Spleen (tissue), 13 donors: ENCODE results near the gene NACAD. TPM values are rescaled to one million over a fixed set of nuclear protein-coding genes. Genes with fewer than 3 reads are reported as not detected.

Source experiments
- DNase-seq: peaks from one replicate; pipeline ENCODE4 v3.0.0-alpha.2; 2020
- H3K27ac ChIP-seq, 8 donors: fragments of 200-600 bp; sonication (generic) in 7 of 8; 1 replicate in 4 of 8; 2 replicates in 4 of 8; pipeline versions ENCODE4 v1.5.0 to v1.8.0; 2016 to 2021; ENCODE audit warnings: inconsistent platforms in 4 of 8, mild to moderate bottlenecking in 4 of 8, moderate library complexity in 1 of 8
- H3K27me3 ChIP-seq, 7 donors: fragments of 200-600 bp; sonication (generic) in 6 of 7; replicated peaks in 1 of 7; 1 replicate in 4 of 7; 2 replicates in 3 of 7; pipeline versions ENCODE4 v1.5.0 to v1.8.0; 2016 to 2021; ENCODE audit warnings: inconsistent platforms in 3 of 7, mild to moderate bottlenecking in 1 of 7
- H3K36me3 ChIP-seq, 6 donors: fragments of 200-600 bp; sonication (generic) in 5 of 6; 1 replicate in 4 of 6; 2 replicates in 2 of 6; pipeline versions ENCODE4 v1.5.0 to v1.8.0; 2016 to 2021; ENCODE audit warnings: inconsistent platforms in 2 of 6
- H3K4me1 ChIP-seq, 6 donors: fragments of 200-600 bp; sonication (generic) in 5 of 6; 1 replicate in 3 of 6; 2 replicates in 3 of 6; pipeline versions ENCODE4 v1.5.0 to v1.8.0; 2016 to 2021; ENCODE audit warnings: inconsistent platforms in 3 of 6
- H3K4me3 ChIP-seq, 8 donors: fragments of 200-600 bp; sonication (generic) in 7 of 8; 1 replicate in 4 of 8; 2 replicates in 4 of 8; pipeline versions ENCODE4 v1.5.0 to v1.8.0; 2016 to 2021; ENCODE audit warnings: inconsistent platforms in 4 of 8, mild to moderate bottlenecking in 4 of 8, moderate library complexity in 2 of 8
- H3K9me3 ChIP-seq, 8 donors: fragments of 200-600 bp; sonication (generic) in 7 of 8; 1 replicate in 4 of 8; 2 replicates in 4 of 8; pipeline versions ENCODE4 v1.5.0 to v1.8.0; 2016 to 2021; ENCODE audit warnings: inconsistent platforms in 4 of 8
- POLR2A ChIP-seq, 3 donors: fragments of 450-650 bp; IDR thresholded peaks; one replicate each; pipeline ENCODE4 v1.5.1; 2017; ENCODE audit warnings: antibody characterized with exemption in 3 of 3, mild to moderate bottlenecking in 1 of 3
- POLR2AphosphoS5 ChIP-seq, 3 donors: sonication (generic); formaldehyde crosslinking; IDR thresholded peaks; one replicate each; pipeline ENCODE4 v1.5.1; 2017; ENCODE audit warnings: antibody characterized with exemption in 3 of 3
- WGBS, 5 donors: extraction: QIAGEN DNeasy Blood & Tissue Kit in 3 of 5; methylation state at CpG; one replicate each; pipeline versions ENCODE4 v1.1.5 to v1.1.7; 2013 to 2018; 5-methylcytosine and 5-hydroxymethylcytosine counted together
- intact Hi-C: fragments of 100-400 bp; cut with DNase I; formaldehyde crosslinking; loops from one replicate; pipeline ENCODE4 v1.15.0; 2023; ENCODE audit warnings: low total_unique reads
- long read RNA-seq, 2 donors: transcript quantifications; one replicate each; lab custom pipeline, GENCODE V29; 2026
- polyA plus RNA-seq, 3 donors: library from polyadenylated mRNA; stranded (reverse); fragments of 200-250 nt; gene quantifications; one replicate each; pipeline ENCODE4 v1.2.1, GENCODE V29; 2013
- total RNA-seq, 7 donors: library from RNA; depleted of rRNA in 3 of 7; stranded (reverse); fragments of >200 nt in 3 of 7; fragmentation: NEBNext Ultra II Directional in 4 of 7; extraction: Animal tissue kit (Norgen Biotek cat#: 25700) in 4 of 7; gene quantifications; one replicate each; pipeline versions ENCODE4 v1.1.0 to v1.2.1, GENCODE V29; 2016 to 2021
- TF ChIP-seq, protein P1 (sequence below), 11 experiments: fragments of 200-600 bp in 7 of 11; fragments of 450-650 bp in 4 of 11; sonication (generic) in 4 of 11; IDR thresholded peaks in 8 of 11; conservative IDR thresholded peaks in 3 of 11; 1 replicate in 7 of 11; 2 replicates in 4 of 11; pipeline versions ENCODE4 v1.4.0 to v1.8.0; 2016 to 2021; ENCODE audit warnings: antibody characterized with exemption in 11 of 11, inconsistent platforms in 4 of 11, mild to moderate bottlenecking in 1 of 11
- donor health status: healthy with polysubstance abuse.
- donor health status: DM: no; HTN: no; CAD: no; lungs with moderate emphysema.
- donor health status: DM: no; HTN: no; CAD: no.
- donor health status: Bipolar disorder and iron deficiency.
- donor health status: healthy.
- donor health status: DM: no; HTN: no; CAD: no.
- donor health status: DM: yes; HTN: yes; CAD: no.

The NACAD gene, protein sequence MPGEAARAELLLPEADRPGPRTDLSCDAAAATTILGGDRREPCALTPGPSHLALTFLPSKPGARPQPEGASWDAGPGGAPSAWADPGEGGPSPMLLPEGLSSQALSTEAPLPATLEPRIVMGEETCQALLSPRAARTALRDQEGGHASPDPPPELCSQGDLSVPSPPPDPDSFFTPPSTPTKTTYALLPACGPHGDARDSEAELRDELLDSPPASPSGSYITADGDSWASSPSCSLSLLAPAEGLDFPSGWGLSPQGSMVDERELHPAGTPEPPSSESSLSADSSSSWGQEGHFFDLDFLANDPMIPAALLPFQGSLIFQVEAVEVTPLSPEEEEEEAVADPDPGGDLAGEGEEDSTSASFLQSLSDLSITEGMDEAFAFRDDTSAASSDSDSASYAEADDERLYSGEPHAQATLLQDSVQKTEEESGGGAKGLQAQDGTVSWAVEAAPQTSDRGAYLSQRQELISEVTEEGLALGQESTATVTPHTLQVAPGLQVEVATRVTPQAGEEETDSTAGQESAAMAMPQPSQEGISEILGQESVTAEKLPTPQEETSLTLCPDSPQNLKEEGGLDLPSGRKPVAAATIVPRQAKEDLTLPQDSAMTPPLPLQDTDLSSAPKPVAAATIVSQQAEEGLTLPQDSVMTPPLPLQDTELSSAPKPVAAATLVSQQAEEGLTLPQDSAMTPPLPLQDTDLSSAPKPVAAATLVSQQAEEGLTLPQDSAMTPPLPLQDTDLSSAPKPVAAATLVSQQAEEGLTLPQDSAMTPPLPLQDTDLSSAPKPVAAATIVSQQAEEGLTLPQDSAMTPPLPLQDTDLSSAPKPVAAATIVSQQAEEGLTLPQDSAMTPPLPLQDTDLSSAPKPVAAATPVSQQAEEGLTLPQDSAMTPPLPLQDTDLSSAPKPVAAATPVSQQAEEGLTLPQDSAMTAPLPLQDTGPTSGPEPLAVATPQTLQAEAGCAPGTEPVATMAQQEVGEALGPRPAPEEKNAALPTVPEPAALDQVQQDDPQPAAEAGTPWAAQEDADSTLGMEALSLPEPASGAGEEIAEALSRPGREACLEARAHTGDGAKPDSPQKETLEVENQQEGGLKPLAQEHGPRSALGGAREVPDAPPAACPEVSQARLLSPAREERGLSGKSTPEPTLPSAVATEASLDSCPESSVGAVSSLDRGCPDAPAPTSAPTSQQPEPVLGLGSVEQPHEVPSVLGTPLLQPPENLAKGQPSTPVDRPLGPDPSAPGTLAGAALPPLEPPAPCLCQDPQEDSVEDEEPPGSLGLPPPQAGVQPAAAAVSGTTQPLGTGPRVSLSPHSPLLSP (N-terminal part only)
- total RNA-seq: 1 to 10 TPM; 1.2 to 6.2 (median 3.4) TPM
- polyA plus RNA-seq: 1 to 10 TPM in 1 of 3 donors, under 1 TPM in 2; 0.30 to 1.0 (median 0.30) TPM
- long read RNA-seq, donor 1: 0 reads
- long read RNA-seq, donor 2: 0 reads

DNA sequence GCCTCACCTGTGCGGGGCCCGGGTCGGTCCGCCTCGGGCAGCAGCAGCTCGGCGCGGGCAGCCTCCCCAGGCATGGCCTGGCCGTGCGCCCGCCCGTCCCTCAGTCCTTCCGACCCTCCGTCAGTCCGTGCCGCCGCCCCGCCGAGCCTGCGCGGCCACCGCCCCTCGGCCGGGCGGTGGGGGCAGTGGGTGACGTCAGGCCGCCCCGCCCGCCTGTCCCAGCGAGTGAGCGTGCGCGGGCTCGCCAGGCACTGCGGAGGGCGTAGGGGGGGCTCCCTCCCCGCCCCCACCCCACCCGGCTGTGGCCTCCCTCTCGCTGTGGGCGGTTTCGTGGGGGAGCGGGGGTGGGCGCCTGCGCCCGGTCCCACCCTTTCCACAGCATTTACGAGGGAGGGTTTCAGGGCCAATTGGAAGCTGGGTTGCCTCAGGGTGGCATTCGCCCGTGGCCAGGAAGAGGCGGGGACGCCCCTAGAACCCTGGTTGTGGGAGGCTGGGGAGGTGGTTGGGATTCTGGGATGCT is at the start of gene NACAD:
Gene NACAD (minus strand): TSS at position 149 of the 520 bp plus-strand sequence. CDS start 75 bp downstream, at position 74.
- Histone ChIP-seq H3K27me3 (peaks cover 0 to 25% (median 11%) of the 10 kb centered on the region in 7 donors), H3K27ac (peak within 1 kb of the TSS in 7 of 8 donors; percentile 3 to 68 (median 36)), H3K36me3 (no peaks in the 10 kb centered on the region), H3K4me3 (peak within 1 kb of the TSS; percentile 23 to 77 (median 47)), H3K9me3 (peaks cover 0 to 11% (median 7%) of the 10 kb centered on the region in 8 donors), H3K4me1 (peaks cover 0 to 20% (median 14%) of the 10 kb centered on the region in 6 donors)
- DNase-seq: peak; percentile 77
- 0 to 4% (median 2%) methylated on average over 11 to 50 of the region's 50 CpGs for WGBS, 5 donors
- intact Hi-C loops: no loop called here
- TF ChIP-seq, protein P1, sequence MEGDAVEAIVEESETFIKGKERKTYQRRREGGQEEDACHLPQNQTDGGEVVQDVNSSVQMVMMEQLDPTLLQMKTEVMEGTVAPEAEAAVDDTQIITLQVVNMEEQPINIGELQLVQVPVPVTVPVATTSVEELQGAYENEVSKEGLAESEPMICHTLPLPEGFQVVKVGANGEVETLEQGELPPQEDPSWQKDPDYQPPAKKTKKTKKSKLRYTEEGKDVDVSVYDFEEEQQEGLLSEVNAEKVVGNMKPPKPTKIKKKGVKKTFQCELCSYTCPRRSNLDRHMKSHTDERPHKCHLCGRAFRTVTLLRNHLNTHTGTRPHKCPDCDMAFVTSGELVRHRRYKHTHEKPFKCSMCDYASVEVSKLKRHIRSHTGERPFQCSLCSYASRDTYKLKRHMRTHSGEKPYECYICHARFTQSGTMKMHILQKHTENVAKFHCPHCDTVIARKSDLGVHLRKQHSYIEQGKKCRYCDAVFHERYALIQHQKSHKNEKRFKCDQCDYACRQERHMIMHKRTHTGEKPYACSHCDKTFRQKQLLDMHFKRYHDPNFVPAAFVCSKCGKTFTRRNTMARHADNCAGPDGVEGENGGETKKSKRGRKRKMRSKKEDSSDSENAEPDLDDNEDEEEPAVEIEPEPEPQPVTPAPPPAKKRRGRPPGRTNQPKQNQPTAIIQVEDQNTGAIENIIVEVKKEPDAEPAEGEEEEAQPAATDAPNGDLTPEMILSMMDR (IDR thresholded peaks at IDR 0.05 in 8 of 11, conservative IDR thresholded peaks at IDR 0.05 in 3 of 11): no peak
- TF ChIP-seq POLR2A (IDR thresholded peaks at IDR 0.05) (no peak), POLR2AphosphoS5 (IDR thresholded peaks at IDR 0.05) (peak in 1 of 3 donors; percentile 59)

DNA sequence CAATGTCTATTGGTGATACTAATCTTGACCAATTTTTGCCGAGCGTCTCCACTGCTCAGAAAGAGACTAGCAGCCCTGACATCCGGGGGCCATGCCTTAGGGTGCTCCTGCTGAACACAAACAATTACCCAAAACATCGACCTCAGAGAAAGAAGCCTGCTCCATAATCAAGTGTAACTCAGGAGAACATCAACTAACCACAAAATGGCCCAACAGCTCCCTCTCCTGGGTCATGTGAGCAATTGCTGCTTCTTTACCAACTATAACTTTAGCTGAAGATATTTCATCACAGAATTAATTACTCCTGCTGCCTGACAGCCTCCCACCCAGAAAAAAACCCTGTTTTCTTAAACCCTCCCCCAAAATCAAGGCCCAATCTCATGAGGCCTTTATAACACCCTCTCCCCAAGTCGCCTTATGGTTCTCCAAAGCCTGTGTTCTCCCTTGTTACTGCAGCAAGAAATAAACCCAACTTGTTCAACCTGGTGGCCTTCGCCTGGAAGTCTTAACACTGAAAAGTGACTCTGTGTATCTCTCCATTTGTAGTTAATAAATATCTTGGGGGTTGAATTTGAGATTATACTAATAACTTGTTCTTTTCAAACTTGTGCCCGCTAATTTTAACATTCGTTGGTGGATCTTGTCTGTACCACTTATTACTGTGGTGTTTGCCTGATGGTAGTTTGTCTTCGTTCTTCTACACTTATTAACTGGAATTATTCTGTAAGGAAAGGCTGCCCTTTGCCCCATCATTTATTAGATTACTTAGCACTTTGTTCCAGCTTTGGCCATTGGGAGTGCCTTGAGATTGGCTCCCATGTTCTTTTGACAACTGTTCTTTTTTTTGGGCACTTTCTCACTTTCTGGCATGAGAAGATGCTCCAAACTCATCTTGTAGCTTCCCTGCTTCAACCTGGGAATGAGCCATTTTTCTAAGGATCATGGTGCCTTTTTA is 47.6 kb upstream of the NACAD start:
- peak; percentile 73 for DNase-seq
- Histone ChIP-seq H3K4me3 (no peak overlapping the region), H3K27ac (no peak overlapping the region), H3K27me3 (no peaks in the 10 kb centered on the region), H3K36me3 (no peaks in the 10 kb centered on the region), H3K9me3 (no peaks in the 10 kb centered on the region), H3K4me1 (peaks cover 0 to 11% (median 2%) of the 10 kb centered on the region in 6 donors)
- 42 to 52% (median 48%) methylated on average over 9 of the region's 9 CpGs for WGBS, 5 donors
- TF ChIP-seq, protein P1 (IDR thresholded peaks at IDR 0.05 in 8 of 11, conservative IDR thresholded peaks at IDR 0.05 in 3 of 11): peak; percentile 65 to 92 (median 87)
- no peak for TF ChIP-seq POLR2A (IDR thresholded peaks at IDR 0.05)
- intact Hi-C loops: loop anchor here (5.0 to 10.0 kb wide), 3 partner anchors 214 to 552 kb away; partner anchors contain the start of gene TMED4

DNA sequence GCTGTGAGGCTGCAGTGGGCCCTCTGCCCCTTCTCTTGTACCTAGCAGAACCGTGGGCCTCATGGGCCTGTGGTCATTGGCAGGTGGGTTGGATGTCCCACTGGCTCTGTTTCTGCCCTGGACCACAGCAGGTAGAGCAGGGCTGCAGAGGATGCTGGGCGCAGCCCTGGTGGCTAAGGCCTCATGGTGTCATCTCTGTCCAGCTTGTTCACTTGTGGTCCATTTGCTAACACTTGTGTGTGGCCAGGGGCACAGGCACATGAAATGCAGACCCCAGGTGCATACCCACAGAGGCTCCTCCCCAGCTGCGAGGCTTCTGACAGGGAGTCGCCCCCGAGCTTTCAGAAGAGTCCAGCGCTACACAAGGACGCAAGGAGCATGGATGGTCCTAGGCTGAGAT is 45.1 kb upstream of the NACAD start:
- Histone ChIP-seq H3K27me3 (no peaks in the 10 kb centered on the region), H3K4me3 (no peak overlapping the region), H3K36me3 (no peaks in the 10 kb centered on the region), H3K9me3 (no peaks in the 10 kb centered on the region), H3K27ac (no peak overlapping the region), H3K4me1 (peaks cover 0 to 11% (median 2%) of the 10 kb centered on the region in 6 donors)
- DNase-seq: peak; percentile 64
- intact Hi-C loops: loop anchor here (10.0 kb wide), 1 partner anchor 549 kb away; the partner anchor contains the start of gene TMED4
- 89 to 97% (median 93%) methylated on average over 7 of the region's 7 CpGs for WGBS, 5 donors
- TF ChIP-seq, protein P1 (IDR thresholded peaks at IDR 0.05 in 8 of 11, conservative IDR thresholded peaks at IDR 0.05 in 3 of 11): no peak
- TF ChIP-seq POLR2A (IDR thresholded peaks at IDR 0.05) (no peak), POLR2AphosphoS5 (IDR thresholded peaks at IDR 0.05) (no peak)
